ENCODE data around the gene RANGAP1. TPM values are rescaled to one million over a fixed set of nuclear protein-coding genes. Genes with fewer than 3 reads are reported as not detected.

Gene RANGAP1
- total and polyA plus RNA-seq, 12 donors: 23.2 to 90.3 (median 31.4) TPM

- peaks cover 0 to 51% (median 29%) of the 10 kb centered on the region in 9 donors for H3K36me3 ChIP-seq
- no peak overlapping the region for H3K4me3 ChIP-seq
- H3K27me3 ChIP-seq: no peaks in the 10 kb centered on the region
- H3K27ac ChIP-seq: peak overlapping the region in 9 of 10 donors; percentile 47 to 81 (median 63)
- peak in 1 of 8 donors; percentile 5 for ATAC-seq
- intact Hi-C loops (cut with DNase I): loop anchor here in 2 of 10 donors (5.0 to 10.0 kb wide), 2 partner anchors 33 to 56 kb away; no protein-coding TSS in a partner anchor
- peaks cover 10 to 50% (median 43%) of the 10 kb centered on the region in 9 donors for H3K4me1 ChIP-seq
- no peak for DNase-seq
- TF ChIP-seq CTCF (IDR thresholded peaks at IDR 0.05): no peak
- no peaks in the 10 kb centered on the region for H3K9me3 ChIP-seq
- 70 to 76% methylated on average over 9 of the region's 9 CpGs for WGBS, 2 donors
Measured at GRCh38 chr22:41230401-41230785, 55.6 kb downstream of the RANGAP1 start.

DNA sequence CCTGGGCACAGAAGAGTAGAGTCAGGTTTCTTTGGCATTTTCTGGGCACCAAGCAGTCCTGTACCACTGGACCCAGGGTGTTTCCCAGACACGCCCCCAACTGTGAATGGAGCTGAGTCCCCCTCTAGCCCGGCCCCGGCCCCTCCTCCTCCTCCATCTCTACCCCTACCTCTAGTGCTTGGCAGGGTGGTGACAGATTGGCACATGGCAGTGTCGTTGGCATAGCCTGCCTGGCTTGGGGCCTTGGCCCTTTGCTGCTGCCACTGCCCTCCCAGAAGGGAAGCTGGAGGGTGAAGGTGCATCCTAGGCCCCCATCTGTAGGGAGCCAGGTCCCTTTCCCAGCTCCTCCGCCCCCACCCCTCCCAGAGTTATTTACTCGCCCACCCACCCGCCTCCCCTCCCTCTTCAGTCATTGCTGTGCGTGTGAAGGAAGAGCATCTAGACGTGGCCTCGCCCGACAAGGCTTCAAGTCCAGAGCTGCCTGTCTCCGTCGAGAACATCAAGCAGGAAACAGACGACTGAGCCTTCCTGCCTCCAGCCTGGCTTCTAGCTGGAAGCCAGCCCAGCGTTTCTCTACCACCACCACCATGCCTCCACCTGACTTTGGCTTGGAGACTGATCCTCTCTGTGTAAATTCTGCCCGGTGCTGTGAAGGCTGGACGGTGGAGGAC lies 56.1 kb downstream of the RANGAP1 start:
- no peaks in the 10 kb centered on the region for H3K27me3 ChIP-seq
- H3K9me3 ChIP-seq: no peaks in the 10 kb centered on the region
- no peak overlapping the region for H3K4me3 ChIP-seq
- H3K36me3 ChIP-seq: peaks cover 0 to 57% (median 34%) of the 10 kb centered on the region in 9 donors
- intact Hi-C loops (cut with DNase I): loop anchor here in 2 of 10 donors (5.0 to 10.0 kb wide), 2 partner anchors 33 to 55 kb away; no protein-coding TSS in a partner anchor
- H3K27ac ChIP-seq: peak overlapping the region in 9 of 10 donors; percentile 47 to 81 (median 63)
- H3K4me1 ChIP-seq: peaks cover 10 to 45% (median 40%) of the 10 kb centered on the region in 9 donors
- 49 to 50% methylated on average over 17 of the region's 17 CpGs for WGBS, 2 donors
- DNase-seq: peak; percentile 51 to 61
- ATAC-seq: peak; percentile 51 to 83 (median 72)
- TF ChIP-seq CTCF (IDR thresholded peaks at IDR 0.05): no peak

- no peak for DNase-seq
- Histone ChIP-seq H3K27ac (peak overlapping the region in 8 of 10 donors; percentile 31 to 81 (median 66)), H3K36me3 (peaks cover 0 to 63% (median 36%) of the 10 kb centered on the region in 9 donors), H3K4me3 (no peak overlapping the region), H3K4me1 (peaks cover 10 to 43% (median 40%) of the 10 kb centered on the region in 9 donors), H3K9me3 (no peaks in the 10 kb centered on the region), H3K27me3 (no peaks in the 10 kb centered on the region)
- intact Hi-C loops (cut with DNase I): no loop called here
- TF ChIP-seq CTCF (IDR thresholded peaks at IDR 0.05): no peak
- 78 to 85% methylated on average over 6 of the region's 6 CpGs for WGBS, 2 donors
- no peak for ATAC-seq
Measured at GRCh38 chr22:41229215-41229614, 56.8 kb downstream of the RANGAP1 start.

- peak overlapping the region in 1 of 10 donors; percentile 60 for H3K27ac ChIP-seq
- peaks cover 0 to 85% (median 54%) of the 10 kb centered on the region in 9 donors for H3K36me3 ChIP-seq
- 94 to 96% methylated on average over 26 of the region's 26 CpGs for WGBS, 2 donors
- H3K9me3 ChIP-seq: no peaks in the 10 kb centered on the region
- peaks cover 10 to 31% (median 29%) of the 10 kb centered on the region in 9 donors for H3K4me1 ChIP-seq
- intact Hi-C loops (cut with DNase I): no loop called here
- no peaks in the 10 kb centered on the region for H3K27me3 ChIP-seq
- no peak overlapping the region for H3K4me3 ChIP-seq
- no peak for TF ChIP-seq CTCF (IDR thresholded peaks at IDR 0.05)
- DNase-seq (peak in 1 of 2 donors; percentile 39), ATAC-seq (peak in 3 of 8 donors; percentile 10 to 28 (median 25))
Measured at GRCh38 chr22:41226723-41227655, 59.0 kb downstream of the RANGAP1 start.

Measured in heart right ventricle (tissue), 16 donors.